ENCODE measurements around the gene PLA2G4B. TPM values are rescaled to one million over a fixed set of nuclear protein-coding genes. Genes with fewer than 3 reads are reported as not detected.

The PLA2G4B gene
- total RNA-seq, 1 experiment from 2014 or later: 4.7 TPM

DNA sequence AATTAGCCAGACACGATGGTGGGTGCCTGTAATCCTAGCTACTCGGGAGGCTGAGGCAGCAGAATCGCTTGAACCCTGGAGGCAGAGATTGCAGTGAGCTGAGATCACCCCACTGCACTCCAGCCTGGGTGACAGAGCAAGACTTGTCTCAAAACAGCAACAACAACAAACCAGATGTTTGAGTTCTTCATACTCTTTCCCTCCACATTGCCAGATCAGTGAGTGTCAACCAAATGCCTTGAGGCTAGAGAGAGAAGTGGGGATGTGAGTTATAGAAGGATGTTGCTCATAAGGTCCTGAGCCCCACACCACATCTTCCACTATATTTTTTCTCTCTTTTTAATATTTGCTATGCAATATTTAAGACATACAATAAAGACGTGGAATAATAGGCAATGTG lies 44.6 kb upstream of the PLA2G4B start:
- Histone ChIP-seq H3K27ac (ENCODE audit: low read length) (no peak overlapping the region), H3K4me3 (ENCODE audit: low read depth in 2 of 2, low read length in 2 of 2) (no peak overlapping the region), H3K36me3 (ENCODE audit: control insufficient read depth, insufficient read depth, low read length) (no peaks in the 10 kb centered on the region), H3K9me3 (ENCODE audit: control insufficient read depth, insufficient read depth, low read depth, low read length) (no peaks in the 10 kb centered on the region), H3K4me1 (ENCODE audit: control insufficient read depth, insufficient read depth, low read length) (peaks cover 20% of the 10 kb centered on the region), H3K27me3 (ENCODE audit: control insufficient read depth, insufficient read depth, low read length) (no peaks in the 10 kb centered on the region)
- no peak for ATAC-seq
- in situ Hi-C loops (cut with HindIII; ENCODE audit: low pct_unique_long_range_greater_than_20kb, low sequenced_read_pairs) (no loop called here), intact Hi-C loops (cut with micrococcal nuclease; ENCODE audit: unreplicated experiment) (no loop called here)
- ChIA-PET POLR2A (no interaction called here), CTCF (interaction anchor here (0.5 kb wide), 1 partner anchor 17 kb away, joined by 4 read pairs; no protein-coding TSS in a partner anchor)
- no TSS peak for BruUV-seq (replicated peaks)
- TF ChIP-seq SIN3A (IDR thresholded peaks at IDR 0.05; ENCODE audit: borderline replicate concordance, insufficient read depth, low read depth, low read length) (no peak), TCF7L2 (IDR thresholded peaks at IDR 0.05; ENCODE audit: low read depth, low read length) (no peak), POLR2AphosphoS5 (IDR thresholded peaks at IDR 0.05; ENCODE audit: low read depth, low read length) (no peak)
- TF ChIP-seq, protein P1, sequence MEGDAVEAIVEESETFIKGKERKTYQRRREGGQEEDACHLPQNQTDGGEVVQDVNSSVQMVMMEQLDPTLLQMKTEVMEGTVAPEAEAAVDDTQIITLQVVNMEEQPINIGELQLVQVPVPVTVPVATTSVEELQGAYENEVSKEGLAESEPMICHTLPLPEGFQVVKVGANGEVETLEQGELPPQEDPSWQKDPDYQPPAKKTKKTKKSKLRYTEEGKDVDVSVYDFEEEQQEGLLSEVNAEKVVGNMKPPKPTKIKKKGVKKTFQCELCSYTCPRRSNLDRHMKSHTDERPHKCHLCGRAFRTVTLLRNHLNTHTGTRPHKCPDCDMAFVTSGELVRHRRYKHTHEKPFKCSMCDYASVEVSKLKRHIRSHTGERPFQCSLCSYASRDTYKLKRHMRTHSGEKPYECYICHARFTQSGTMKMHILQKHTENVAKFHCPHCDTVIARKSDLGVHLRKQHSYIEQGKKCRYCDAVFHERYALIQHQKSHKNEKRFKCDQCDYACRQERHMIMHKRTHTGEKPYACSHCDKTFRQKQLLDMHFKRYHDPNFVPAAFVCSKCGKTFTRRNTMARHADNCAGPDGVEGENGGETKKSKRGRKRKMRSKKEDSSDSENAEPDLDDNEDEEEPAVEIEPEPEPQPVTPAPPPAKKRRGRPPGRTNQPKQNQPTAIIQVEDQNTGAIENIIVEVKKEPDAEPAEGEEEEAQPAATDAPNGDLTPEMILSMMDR (IDR thresholded peaks at IDR 0.05): no peak
- TF ChIP-seq, protein P2, sequence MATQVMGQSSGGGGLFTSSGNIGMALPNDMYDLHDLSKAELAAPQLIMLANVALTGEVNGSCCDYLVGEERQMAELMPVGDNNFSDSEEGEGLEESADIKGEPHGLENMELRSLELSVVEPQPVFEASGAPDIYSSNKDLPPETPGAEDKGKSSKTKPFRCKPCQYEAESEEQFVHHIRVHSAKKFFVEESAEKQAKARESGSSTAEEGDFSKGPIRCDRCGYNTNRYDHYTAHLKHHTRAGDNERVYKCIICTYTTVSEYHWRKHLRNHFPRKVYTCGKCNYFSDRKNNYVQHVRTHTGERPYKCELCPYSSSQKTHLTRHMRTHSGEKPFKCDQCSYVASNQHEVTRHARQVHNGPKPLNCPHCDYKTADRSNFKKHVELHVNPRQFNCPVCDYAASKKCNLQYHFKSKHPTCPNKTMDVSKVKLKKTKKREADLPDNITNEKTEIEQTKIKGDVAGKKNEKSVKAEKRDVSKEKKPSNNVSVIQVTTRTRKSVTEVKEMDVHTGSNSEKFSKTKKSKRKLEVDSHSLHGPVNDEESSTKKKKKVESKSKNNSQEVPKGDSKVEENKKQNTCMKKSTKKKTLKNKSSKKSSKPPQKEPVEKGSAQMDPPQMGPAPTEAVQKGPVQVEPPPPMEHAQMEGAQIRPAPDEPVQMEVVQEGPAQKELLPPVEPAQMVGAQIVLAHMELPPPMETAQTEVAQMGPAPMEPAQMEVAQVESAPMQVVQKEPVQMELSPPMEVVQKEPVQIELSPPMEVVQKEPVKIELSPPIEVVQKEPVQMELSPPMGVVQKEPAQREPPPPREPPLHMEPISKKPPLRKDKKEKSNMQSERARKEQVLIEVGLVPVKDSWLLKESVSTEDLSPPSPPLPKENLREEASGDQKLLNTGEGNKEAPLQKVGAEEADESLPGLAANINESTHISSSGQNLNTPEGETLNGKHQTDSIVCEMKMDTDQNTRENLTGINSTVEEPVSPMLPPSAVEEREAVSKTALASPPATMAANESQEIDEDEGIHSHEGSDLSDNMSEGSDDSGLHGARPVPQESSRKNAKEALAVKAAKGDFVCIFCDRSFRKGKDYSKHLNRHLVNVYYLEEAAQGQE (IDR thresholded peaks at IDR 0.05; ENCODE audit: insufficient read depth in 1 of 2, low read depth in 2 of 2, low read length in 1 of 2): no peak
- no peak for DNase-seq (ENCODE audit: low read depth, low spot score)

DNA sequence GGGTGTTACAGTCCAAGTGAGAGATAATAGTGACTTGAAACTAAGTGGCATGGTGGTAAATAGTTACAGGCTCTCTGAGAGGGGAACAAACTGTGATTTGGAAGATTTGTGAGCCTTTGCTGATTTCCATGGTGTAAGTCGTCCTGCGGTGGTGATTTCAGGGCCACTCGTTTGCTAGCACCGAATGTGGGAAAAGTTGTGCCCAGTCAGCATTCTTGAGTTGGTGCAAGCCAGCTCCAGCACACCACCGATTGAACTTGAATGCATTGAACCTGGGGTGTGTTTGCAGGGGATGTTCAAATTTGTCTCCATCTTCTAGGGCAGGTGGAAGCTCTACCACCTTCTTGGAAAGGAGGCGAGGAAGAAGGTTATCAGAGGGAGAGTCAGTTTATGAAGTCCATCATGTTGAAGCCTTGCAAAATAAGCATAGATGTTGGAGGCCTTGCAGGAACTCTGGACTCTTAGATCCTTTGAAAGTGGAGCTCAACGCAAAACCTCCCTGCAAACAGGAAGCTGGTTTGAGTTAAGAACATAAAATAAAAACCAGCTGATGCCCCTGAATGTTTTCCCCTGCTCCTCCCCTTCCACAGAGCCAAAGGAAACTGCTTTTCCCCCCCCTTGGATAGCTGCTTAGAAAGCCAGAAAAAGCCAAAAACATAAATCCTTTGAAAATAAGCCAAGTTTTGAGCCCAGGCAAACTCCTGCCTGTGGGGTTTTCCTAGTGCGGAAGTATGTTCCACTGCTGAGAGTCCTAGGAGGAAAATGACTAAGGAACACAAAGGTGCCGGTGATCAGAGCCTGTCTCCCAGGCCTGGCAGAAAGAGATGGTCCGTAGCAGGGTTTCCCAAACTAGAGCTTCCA lies 42.4 kb upstream of the PLA2G4B start:
- DNase-seq (ENCODE audit: low read depth, low spot score) (no peak), ATAC-seq (no peak)
- CTCF ChIA-PET: no interaction called here
- in situ Hi-C loops (cut with HindIII; ENCODE audit: low pct_unique_long_range_greater_than_20kb, low sequenced_read_pairs) (no loop called here), intact Hi-C loops (cut with micrococcal nuclease; ENCODE audit: unreplicated experiment) (no loop called here)
- Histone ChIP-seq H3K9me3 (ENCODE audit: control insufficient read depth, insufficient read depth, low read depth, low read length) (no peaks in the 10 kb centered on the region), H3K4me3 (ENCODE audit: low read depth in 2 of 2, low read length in 2 of 2) (no peak overlapping the region), H3K36me3 (ENCODE audit: control insufficient read depth, insufficient read depth, low read length) (no peaks in the 10 kb centered on the region; the same call in 1 of the 2 replicates), H3K27me3 (ENCODE audit: control insufficient read depth, insufficient read depth, low read length) (no peaks in the 10 kb centered on the region), H3K27ac (ENCODE audit: low read length) (no peak overlapping the region), H3K4me1 (ENCODE audit: control insufficient read depth, insufficient read depth, low read length) (peaks cover 5% of the 10 kb centered on the region)
- POLR2A ChIA-PET: no interaction called here
- no peak for TF ChIP-seq SIN3A (IDR thresholded peaks at IDR 0.05; ENCODE audit: borderline replicate concordance, insufficient read depth, low read depth, low read length)
- TF ChIP-seq, protein P2 (IDR thresholded peaks at IDR 0.05; ENCODE audit: insufficient read depth in 1 of 2, low read depth in 2 of 2, low read length in 1 of 2): no peak
- TF ChIP-seq TCF7L2 (IDR thresholded peaks at IDR 0.05; ENCODE audit: low read depth, low read length): no peak
- TF ChIP-seq, protein P1 (IDR thresholded peaks at IDR 0.05): no peak
- TF ChIP-seq POLR2AphosphoS5 (IDR thresholded peaks at IDR 0.05; ENCODE audit: low read depth, low read length): no peak
- BruUV-seq (replicated peaks): no TSS peak
